PFSK-1 (cell line): ENCODE data around the gene PCDHGB6.

ENCODE experiments used
- POLR2AphosphoS5 ChIP-seq: IDR thresholded peaks from 2 replicates; pipeline ENCODE4 v1.6.1; 2012; ENCODE audit warnings: low read depth, mild to moderate bottlenecking, control low read depth, low read length, moderate library complexity
- REST ChIP-seq, 2 experiments: IDR thresholded peaks; 2 replicates each; pipeline versions ENCODE4 v1.6.1 to v1.8.0; 2011 to 2012; ENCODE audit warnings: low read depth in 2 of 2, low read length in 2 of 2, control low read depth in 1 of 2, inconsistent platforms in 1 of 2, mild to moderate bottlenecking in 1 of 2, moderate library complexity in 1 of 2; ENCODE audit not compliant: insufficient read depth in 1 of 2
- TAF1 ChIP-seq: IDR thresholded peaks from 2 replicates; pipeline ENCODE4 v1.6.1; 2012; ENCODE audit warnings: low read length, control low read depth, borderline replicate concordance; ENCODE audit not compliant: insufficient read depth

- TF ChIP-seq POLR2AphosphoS5 (no peak), TAF1 (no peak), REST (IDR thresholded peaks at IDR 0.05; ENCODE audit: insufficient read depth in 1 of 2, low read depth in 2 of 2, low read length in 2 of 2) (no peak)
Observed at GRCh38 chr5:141388661-141389060, 19.2 kb upstream of the PCDHGB6 start.
